ENCODE data around the gene TMSB10. TPM values are rescaled to one million over a fixed set of nuclear protein-coding genes. Genes with fewer than 3 reads are reported as not detected.

The TMSB10 gene
- total RNA-seq, 1 experiment from 2014 or later: 869 TPM

DNA sequence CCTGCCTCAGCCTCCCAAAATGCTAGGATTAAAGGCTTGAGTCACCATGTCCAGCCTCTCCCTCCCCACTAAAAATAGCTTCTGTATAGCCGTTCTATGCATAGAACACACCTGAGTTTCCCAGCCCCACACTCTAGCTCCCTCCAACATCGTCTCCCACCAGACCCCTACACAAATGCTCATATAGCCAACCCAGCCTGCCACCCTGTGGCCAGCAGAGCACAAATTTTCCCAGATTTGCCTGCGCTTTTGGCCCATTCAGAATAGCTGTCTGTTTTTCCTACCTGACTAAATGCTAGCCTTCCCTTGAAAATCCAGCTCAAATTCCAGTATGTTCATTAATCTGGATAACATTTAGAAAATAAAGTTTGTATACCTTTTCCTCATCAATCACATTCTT is 47.3 kb upstream of the TMSB10 start:
- CTCF ChIA-PET: interaction anchor here (0.5 to 2.5 kb wide), 46 partner anchors 9 to 369 kb away, joined by 3 to 47 read pairs (median 4); partner anchors contain the start of genes DNAH6 and TRABD2A
- TF ChIP-seq RELA (CRISPR knock-in tag; IDR thresholded peaks at IDR 0.05; ENCODE audit: borderline replicate concordance) (no peak), JAZF1 (CRISPR knock-in tag; IDR thresholded peaks at IDR 0.05) (no peak), ZNF532 (CRISPR knock-in tag; IDR thresholded peaks at IDR 0.05; ENCODE audit: borderline replicate concordance) (no peak), SP1 (CRISPR knock-in tag; conservative IDR thresholded peaks at IDR 0.05) (no peak), GTF2I (CRISPR knock-in tag; conservative IDR thresholded peaks at IDR 0.05) (no peak), ZNF232 (CRISPR knock-in tag; IDR thresholded peaks at IDR 0.05) (no peak), TEAD1 (CRISPR knock-in tag; IDR thresholded peaks at IDR 0.05) (no peak), NR1H2 (CRISPR knock-in tag; IDR thresholded peaks at IDR 0.05) (no peak), NR2C2 (CRISPR knock-in tag; IDR thresholded peaks at IDR 0.05) (no peak)
- TF ChIP-seq, protein P1, sequence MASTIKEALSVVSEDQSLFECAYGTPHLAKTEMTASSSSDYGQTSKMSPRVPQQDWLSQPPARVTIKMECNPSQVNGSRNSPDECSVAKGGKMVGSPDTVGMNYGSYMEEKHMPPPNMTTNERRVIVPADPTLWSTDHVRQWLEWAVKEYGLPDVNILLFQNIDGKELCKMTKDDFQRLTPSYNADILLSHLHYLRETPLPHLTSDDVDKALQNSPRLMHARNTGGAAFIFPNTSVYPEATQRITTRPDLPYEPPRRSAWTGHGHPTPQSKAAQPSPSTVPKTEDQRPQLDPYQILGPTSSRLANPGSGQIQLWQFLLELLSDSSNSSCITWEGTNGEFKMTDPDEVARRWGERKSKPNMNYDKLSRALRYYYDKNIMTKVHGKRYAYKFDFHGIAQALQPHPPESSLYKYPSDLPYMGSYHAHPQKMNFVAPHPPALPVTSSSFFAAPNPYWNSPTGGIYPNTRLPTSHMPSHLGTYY (CRISPR knock-in tag; IDR thresholded peaks at IDR 0.05): no peak
- TF ChIP-seq, protein P2, sequence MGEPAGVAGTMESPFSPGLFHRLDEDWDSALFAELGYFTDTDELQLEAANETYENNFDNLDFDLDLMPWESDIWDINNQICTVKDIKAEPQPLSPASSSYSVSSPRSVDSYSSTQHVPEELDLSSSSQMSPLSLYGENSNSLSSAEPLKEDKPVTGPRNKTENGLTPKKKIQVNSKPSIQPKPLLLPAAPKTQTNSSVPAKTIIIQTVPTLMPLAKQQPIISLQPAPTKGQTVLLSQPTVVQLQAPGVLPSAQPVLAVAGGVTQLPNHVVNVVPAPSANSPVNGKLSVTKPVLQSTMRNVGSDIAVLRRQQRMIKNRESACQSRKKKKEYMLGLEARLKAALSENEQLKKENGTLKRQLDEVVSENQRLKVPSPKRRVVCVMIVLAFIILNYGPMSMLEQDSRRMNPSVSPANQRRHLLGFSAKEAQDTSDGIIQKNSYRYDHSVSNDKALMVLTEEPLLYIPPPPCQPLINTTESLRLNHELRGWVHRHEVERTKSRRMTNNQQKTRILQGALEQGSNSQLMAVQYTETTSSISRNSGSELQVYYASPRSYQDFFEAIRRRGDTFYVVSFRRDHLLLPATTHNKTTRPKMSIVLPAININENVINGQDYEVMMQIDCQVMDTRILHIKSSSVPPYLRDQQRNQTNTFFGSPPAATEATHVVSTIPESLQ (CRISPR knock-in tag; IDR thresholded peaks at IDR 0.05): no peak
- Mint-ChIP-seq H3K4me1 (peaks cover 35% of the 10 kb centered on the region), H3K36me3 (peaks cover 3% of the 10 kb centered on the region), H3K27ac (no peak overlapping the region), H3K9me3 (peaks cover 4% of the 10 kb centered on the region), H3K27me3 (ENCODE audit: low read depth) (peaks cover 50% of the 10 kb centered on the region), H3K4me3 (no peak overlapping the region)
- DNase-seq (ENCODE audit: low spot score) (peak; percentile 58), ATAC-seq (peak; percentile 69)
- POLR2A ChIA-PET: no interaction called here

- H3K4me1 Mint-ChIP-seq: peaks cover 35% of the 10 kb centered on the region
- H3K9me3 Mint-ChIP-seq: no peaks in the 10 kb centered on the region
- ChIA-PET POLR2A (no interaction called here), CTCF (interaction anchor here (0.7 to 2.5 kb wide), 8 partner anchors 15 to 236 kb away, joined by 3 to 47 read pairs (median 10); no protein-coding TSS in a partner anchor)
- ATAC-seq (no peak), DNase-seq (ENCODE audit: low spot score) (no peak)
- no peak overlapping the region for H3K4me3 Mint-ChIP-seq
- peaks cover 44% of the 10 kb centered on the region for H3K27me3 Mint-ChIP-seq (ENCODE audit: low read depth)
- H3K36me3 Mint-ChIP-seq: no peaks in the 10 kb centered on the region
- TF ChIP-seq CREM (CRISPR knock-in tag; IDR thresholded peaks at IDR 0.05) (no peak), TEAD1 (CRISPR knock-in tag; IDR thresholded peaks at IDR 0.05) (no peak), JUN (CRISPR knock-in tag; IDR thresholded peaks at IDR 0.05) (no peak), MYBL2 (CRISPR knock-in tag; IDR thresholded peaks at IDR 0.05) (no peak), TP53 (CRISPR knock-in tag; IDR thresholded peaks at IDR 0.05) (no peak), ZNF423 (CRISPR knock-in tag; IDR thresholded peaks at IDR 0.05) (no peak), NR1H2 (CRISPR knock-in tag; IDR thresholded peaks at IDR 0.05) (no peak), SMAD4 (CRISPR knock-in tag; IDR thresholded peaks at IDR 0.05) (no peak), ZNF121 (CRISPR knock-in tag; IDR thresholded peaks at IDR 0.05) (no peak), FOXJ3 (CRISPR knock-in tag; IDR thresholded peaks at IDR 0.05; ENCODE audit: borderline replicate concordance) (no peak)
- TF ChIP-seq, protein P3, sequence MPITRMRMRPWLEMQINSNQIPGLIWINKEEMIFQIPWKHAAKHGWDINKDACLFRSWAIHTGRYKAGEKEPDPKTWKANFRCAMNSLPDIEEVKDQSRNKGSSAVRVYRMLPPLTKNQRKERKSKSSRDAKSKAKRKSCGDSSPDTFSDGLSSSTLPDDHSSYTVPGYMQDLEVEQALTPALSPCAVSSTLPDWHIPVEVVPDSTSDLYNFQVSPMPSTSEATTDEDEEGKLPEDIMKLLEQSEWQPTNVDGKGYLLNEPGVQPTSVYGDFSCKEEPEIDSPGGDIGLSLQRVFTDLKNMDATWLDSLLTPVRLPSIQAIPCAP (CRISPR knock-in tag; IDR thresholded peaks at IDR 0.05): no peak
- TF ChIP-seq, protein P4, sequence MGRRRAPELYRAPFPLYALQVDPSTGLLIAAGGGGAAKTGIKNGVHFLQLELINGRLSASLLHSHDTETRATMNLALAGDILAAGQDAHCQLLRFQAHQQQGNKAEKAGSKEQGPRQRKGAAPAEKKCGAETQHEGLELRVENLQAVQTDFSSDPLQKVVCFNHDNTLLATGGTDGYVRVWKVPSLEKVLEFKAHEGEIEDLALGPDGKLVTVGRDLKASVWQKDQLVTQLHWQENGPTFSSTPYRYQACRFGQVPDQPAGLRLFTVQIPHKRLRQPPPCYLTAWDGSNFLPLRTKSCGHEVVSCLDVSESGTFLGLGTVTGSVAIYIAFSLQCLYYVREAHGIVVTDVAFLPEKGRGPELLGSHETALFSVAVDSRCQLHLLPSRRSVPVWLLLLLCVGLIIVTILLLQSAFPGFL (CRISPR knock-in tag; IDR thresholded peaks at IDR 0.05; ENCODE audit: borderline replicate concordance): no peak
- TF ChIP-seq, protein P5, sequence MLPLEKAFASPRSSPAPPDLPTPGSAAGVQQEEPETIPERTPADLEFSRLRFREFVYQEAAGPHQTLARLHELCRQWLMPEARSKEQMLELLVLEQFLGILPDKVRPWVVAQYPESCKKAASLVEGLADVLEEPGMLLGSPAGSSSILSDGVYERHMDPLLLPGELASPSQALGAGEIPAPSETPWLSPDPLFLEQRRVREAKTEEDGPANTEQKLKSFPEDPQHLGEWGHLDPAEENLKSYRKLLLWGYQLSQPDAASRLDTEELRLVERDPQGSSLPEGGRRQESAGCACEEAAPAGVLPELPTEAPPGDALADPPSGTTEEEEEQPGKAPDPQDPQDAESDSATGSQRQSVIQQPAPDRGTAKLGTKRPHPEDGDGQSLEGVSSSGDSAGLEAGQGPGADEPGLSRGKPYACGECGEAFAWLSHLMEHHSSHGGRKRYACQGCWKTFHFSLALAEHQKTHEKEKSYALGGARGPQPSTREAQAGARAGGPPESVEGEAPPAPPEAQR (CRISPR knock-in tag; IDR thresholded peaks at IDR 0.05): no peak
- TF ChIP-seq, protein P6, sequence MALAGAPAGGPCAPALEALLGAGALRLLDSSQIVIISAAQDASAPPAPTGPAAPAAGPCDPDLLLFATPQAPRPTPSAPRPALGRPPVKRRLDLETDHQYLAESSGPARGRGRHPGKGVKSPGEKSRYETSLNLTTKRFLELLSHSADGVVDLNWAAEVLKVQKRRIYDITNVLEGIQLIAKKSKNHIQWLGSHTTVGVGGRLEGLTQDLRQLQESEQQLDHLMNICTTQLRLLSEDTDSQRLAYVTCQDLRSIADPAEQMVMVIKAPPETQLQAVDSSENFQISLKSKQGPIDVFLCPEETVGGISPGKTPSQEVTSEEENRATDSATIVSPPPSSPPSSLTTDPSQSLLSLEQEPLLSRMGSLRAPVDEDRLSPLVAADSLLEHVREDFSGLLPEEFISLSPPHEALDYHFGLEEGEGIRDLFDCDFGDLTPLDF (CRISPR knock-in tag; IDR thresholded peaks at IDR 0.05): no peak
- no peak overlapping the region for H3K27ac Mint-ChIP-seq
Observed at GRCh38 chr2:84858937-84859336, 46.5 kb upstream of the TMSB10 start.
